ENCODE results near the gene PAX5. TPM values are rescaled to one million over a fixed set of nuclear protein-coding genes. Genes with fewer than 3 reads are reported as not detected.

PAX5 gene
- polyA plus RNA-seq, 5 donors, result 0.12 to 0.31 (median 0.15) TPM

Other genes starting within 250 kb of the PAX5 start
- 10 to 100 TPM; 18.2 to 24.5 (median 24.3) TPM for gene ZCCHC7, start 86.3 kb upstream of the PAX5 start, polyA plus RNA-seq (ENCODE audit: insufficient read depth in 1 of 5, insufficient read length in 5 of 5, low replicate concordance in 1 of 5)